ENCODE measurements around the gene TMEM19.
A peak's percentile ranks its signal among the peaks of the same experiment; 100 is the strongest.

Gene TMEM19

GRCh38 chr12:71721783-71722505 lies 36.1 kb downstream of the TMEM19 start:
- no peak for DNase-seq

DNA sequence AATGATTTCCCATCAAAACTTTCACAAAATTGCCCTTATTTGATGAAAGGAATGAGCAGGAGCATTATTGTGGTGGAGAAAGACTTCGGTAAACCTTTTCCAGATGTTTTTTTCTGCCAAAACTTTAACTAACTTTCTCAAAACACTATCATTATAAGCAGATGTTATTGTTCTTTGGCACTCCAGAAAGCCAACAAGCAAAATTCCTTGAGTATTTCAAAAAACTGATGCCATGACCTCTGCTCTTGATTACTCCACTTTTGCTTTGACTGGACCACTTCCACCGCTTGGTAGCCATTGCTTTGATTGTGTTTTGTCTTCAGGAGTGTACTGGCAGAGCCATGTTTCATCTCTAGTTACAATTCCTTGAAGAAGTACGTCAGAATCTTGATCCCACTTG lies 39.1 kb downstream of the TMEM19 start:
- no peak for DNase-seq

DNA sequence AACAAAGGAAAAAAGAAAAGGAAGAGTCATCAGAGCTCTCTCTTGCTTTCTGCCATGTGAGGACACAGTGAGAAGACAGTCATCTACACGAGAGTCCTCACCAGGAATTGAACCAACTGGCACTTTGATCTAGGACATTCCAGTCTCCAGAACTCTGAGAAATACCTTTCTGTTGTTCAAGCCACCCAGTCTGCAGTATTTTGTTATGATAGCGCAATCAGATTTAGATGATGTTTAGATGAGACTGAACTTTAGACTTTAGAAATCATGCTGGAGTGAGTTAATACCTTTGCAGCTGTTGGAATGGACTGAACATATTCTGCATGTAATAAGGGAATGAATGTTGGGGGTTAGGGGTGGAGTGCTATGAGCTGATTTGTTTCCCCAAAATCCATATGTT lies 40.7 kb downstream of the TMEM19 start:
- DNase-seq, result no peak

- no peak for DNase-seq
These were observed 42.1 kb downstream of the TMEM19 start for GRCh38 chr12:71727958-71728357.

DNA sequence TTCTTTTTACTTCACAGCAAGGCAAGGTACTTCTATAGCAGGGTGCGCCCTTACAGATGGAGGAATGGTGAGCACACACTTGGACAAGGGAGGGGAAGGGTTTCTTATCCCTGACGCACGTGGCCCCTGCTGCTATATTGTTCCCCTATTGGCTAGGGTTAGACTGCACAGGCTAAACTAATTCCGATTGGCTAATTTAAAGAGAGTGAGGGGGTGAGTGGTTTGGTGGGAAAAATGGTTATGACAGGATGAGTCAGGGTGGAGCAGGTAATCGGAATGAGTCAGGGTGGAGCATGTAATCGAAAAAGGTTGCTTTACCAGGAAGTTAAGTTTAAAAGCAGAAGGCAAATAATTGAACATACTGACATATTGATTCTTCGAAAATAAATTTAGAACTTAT lies 45.1 kb downstream of the TMEM19 start:
- no peak for DNase-seq

DNA sequence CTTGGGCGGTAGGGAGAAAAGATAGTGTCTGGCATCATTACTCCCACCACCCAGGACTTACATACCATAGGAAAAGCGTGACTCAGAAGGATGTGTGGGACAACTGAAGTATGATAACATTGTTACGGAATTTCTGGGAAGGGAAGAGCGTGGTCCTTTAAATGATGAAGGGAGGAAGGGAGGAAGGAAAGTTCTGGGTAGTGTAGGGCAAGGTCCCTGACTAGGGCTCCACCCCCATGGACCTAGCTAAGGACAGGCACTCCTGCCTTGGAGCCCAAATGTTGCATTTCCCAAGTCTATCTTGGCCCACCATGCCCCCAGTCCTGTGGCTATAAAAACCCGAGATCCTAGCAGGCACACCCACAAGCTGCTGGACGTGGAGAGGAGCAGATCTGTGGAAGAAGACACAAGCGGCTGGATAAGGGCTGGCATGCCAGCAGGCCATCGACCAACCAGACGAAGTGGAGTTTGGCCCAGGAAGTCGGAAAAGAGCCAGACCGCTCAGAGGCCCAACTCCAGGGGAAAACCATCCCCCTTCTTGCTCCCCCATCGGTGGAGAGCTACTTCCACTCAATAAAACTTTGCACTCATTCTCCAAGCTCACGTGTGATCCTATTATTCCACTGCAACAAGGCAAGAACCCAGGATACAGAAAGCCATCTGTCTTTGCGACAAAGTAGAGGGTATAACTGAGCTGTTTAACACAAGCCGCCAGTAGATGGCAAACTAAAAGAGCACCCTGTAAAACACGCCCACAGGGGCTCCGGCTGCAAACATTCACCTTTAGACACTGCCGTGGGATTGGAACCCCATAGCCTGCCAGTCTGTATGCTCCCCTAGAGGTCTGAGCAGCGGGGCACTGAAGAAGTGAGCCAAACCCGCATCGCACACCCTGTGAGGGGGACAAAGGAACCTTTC lies 45.8 kb downstream of the TMEM19 start:
- DNase-seq, result no peak

- no peak for DNase-seq
These were observed 46.5 kb downstream of the TMEM19 start for GRCh38 chr12:71732357-71732712.

DNA sequence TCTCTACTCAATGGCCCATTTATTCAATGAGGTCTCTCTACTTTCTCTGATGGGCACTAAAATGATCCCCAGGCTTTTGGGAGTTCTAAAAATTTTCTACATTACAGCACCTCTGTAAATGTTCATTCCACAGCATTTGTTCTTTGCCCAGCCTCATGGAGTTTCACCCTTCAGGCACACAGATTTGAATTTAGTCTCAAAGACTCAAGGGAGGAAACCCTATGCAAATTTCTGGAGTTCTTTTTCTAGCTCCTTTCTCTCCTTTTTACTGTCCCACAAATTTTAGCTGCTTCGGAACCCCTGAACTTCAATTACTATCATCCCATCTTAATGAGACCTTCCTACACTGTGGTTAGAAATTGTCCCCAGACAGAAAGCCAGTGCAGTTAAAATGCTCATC lies 51.3 kb downstream of the TMEM19 start:
- no peak for DNase-seq

DNA sequence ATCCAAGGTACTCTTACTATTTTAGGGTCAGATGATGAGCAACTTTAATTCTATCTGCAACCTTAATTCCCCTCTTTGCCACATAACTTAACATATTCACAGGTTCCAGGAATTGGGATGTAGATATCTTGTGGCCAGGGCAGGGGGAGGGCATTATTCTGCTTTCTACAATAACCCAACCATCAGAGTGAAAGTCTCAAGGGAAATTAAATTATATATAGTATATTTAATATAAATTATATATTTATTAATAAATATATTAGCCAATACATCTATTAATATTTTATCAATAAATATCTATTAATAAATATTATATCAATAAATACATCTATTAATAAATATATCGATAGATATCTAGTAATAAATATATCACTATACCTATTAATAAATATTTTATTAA lies 57.1 kb downstream of the TMEM19 start:
- no peak for DNase-seq

DNA sequence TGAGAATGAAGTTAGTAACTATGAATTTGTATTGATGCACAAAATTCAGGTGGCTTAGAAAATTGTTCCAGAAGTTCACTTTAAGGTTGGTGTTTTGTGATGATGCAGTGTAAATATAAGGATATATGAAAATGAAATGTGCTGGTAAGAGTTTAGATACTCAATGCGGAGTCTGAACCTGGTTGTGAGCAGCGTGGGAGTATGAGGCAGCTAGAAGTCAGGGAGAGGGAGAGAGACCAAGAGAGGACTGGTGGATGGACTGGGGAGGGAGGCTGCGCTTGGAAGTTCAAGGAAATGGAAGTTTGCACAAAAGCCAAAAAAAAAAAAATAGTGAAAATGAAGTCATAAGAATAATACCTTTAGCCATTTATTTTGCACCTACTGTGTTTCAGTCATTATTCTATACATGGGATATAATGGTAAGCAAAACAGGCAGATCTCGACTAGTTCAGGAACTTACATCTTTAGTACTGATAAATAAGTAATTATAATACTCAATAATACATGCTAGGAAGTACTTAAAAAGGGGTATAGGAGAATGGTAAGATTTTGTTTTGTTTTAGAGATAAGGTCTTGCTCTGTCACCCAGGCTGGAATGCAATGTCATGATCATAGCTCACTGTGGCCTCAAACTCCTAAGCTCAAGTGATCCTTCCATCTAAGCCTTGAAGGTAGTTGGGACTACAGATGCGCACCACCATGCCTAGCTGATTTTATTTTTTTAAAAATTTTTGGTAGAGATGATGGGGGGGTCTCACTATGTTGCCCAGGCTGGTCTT lies 58.8 kb downstream of the TMEM19 start:
- DNase-seq, result no peak

DNA sequence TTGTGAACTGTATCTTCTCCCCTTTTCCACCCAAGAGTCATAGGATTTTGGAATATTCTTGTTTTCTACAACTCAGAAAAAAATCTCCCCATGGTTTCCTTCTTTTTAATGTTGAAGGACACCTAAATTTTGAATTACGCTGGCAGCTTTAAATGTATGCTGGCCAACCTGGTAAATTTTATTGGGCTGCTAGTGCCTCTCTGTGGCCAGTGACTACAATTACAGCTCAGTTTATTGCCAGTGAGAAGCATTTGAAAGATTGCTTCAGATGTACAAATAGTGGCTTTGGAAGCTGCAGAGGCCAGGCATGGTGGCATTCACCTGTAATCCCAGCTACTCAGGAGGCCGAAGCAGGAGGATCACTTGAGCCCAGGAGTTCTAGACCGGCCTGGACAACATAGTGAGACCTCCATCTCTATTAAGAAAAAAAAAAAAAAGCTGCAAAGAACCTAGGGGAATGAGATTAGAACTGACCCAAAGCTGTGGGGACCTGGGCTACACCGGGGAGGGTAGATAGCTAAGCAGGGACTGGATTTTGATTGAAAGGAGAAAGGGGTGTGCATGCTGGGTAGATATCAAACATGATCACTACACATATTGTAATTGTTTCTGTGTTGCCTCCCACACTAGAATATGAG lies 61.2 kb downstream of the TMEM19 start:
- peak; percentile 17 for DNase-seq

- DNase-seq, result no peak
These were observed 62.4 kb downstream of the TMEM19 start for GRCh38 chr12:71748081-71748850.

GRCh38 chr12:71749666-71750065 lies 63.8 kb downstream of the TMEM19 start:
- no peak for DNase-seq

DNA sequence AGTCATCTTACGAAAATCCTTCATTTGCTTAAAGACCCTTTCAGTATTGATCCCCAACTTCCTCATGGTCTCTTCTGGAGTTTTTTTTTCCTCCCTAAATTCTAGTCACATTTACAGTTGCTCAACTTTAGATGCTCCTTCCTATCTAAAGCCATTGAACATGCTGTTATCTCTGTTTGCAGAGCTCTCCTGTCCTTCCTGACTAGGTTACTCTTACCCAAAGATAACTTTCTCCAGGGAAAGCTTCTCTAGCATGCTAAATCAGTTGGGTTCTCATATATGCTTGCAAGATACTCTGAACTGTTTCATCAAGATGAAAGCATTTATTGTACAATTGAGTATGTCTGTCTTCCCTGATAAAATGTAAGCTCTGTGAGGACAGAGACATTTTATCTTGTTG lies 67.0 kb downstream of the TMEM19 start:
- DNase-seq, result no peak

Data from NCI-H2107 (cell line).